HCT116 (cell line): ENCODE measurements around the gene NPLOC4. TPM values are rescaled to one million over a fixed set of nuclear protein-coding genes. Genes with fewer than 3 reads are reported as not detected.

ENCODE experiments used
- ATAC-seq: fragments of 200-7000 bp; cut with Tn5 transposase; 2 replicates; pipeline ENCODE4 v1.9.1; 2020; ENCODE audit warnings: mild to moderate bottlenecking, moderate library complexity
- BruUV-seq: library from RNA; stranded (reverse); fragments of 400-500 nt; replicated peaks from 2 replicates; lab custom pipeline; 2021; lab: Mats Ljungman, UMichigan
- CTCF ChIA-PET: fragments of 300-600 bp; sonication (Branson Sonifier 250); formaldehyde crosslinking; loops from one replicate; lab custom pipeline; 2021; ENCODE audit warnings: antibody characterized with exemption; lab: Charles Lee
- POLR2A ChIA-PET: fragments of 300-600, 350-600 bp; sonication (Branson Sonifier 250); formaldehyde crosslinking; loops from one replicate; lab custom pipeline; 2021; ENCODE audit warnings: antibody characterized with exemption; lab: Charles Lee
- RAD21 ChIA-PET, 2 experiments: fragments of 300-600 bp; sonication (Branson Sonifier 250); formaldehyde crosslinking; loops; one replicate each; lab custom pipeline; 2023; ENCODE audit warnings: low total read pairs in 2 of 2; ENCODE audit not compliant: uncharacterized antibody in 2 of 2, unreplicated experiment in 2 of 2, low non-redundant PET in 1 of 2; lab: Charles Lee
- DNase-seq: peaks from one replicate; pipeline ENCODE4 v3.0.0-alpha.2; 2010; ENCODE audit warnings: low read depth, low spot score
- H2AFZ ChIP-seq: fragments of 200-600 bp; shearing (Covaris generic), sonication (generic); 2 replicates; pipeline ENCODE4 v1.6.1; 2017; ENCODE audit warnings: low read depth, mixed run types, mixed read lengths, antibody characterized with exemption, low read length; ENCODE audit not compliant: poor library complexity, severe bottlenecking
- H3K27ac ChIP-seq: 2 replicates; pipeline ENCODE4 v1.5.1; 2012; ENCODE audit warnings: low read depth, low read length
- H3K27me3 ChIP-seq: fragments of 200-600 bp; sonication (generic); 2 replicates; pipeline ENCODE4 v1.6.1; 2016; ENCODE audit warnings: mixed run types, low read length, mixed read lengths; ENCODE audit not compliant: insufficient read depth
- H3K36me3 ChIP-seq, 2 experiments: fragments of 200-500 bp in 1 of 2; fragments of 200-600 bp in 1 of 2; sonication (Bioruptor generic) in 1 of 2; sonication (generic) in 1 of 2; 2 replicates each; pipeline versions ENCODE4 v1.5.1 to v1.6.1; 2014 to 2016; ENCODE audit warnings: low read length in 2 of 2, inconsistent platforms in 1 of 2, mixed read lengths in 1 of 2, mixed run types in 1 of 2; ENCODE audit not compliant: insufficient read depth in 2 of 2, control insufficient read depth in 1 of 2
- H3K4me1 ChIP-seq, 2 experiments: fragments of 200-600 bp in 1 of 2; sonication (generic) in 1 of 2; 2 replicates each; pipeline versions ENCODE4 v1.5.1 to v1.6.1; 2012 to 2017; ENCODE audit warnings: low read length in 2 of 2, inconsistent platforms in 1 of 2, mild to moderate bottlenecking in 1 of 2, mixed read lengths in 1 of 2, mixed run types in 1 of 2, moderate library complexity in 1 of 2; ENCODE audit not compliant: insufficient read depth in 2 of 2, control insufficient read depth in 1 of 2
- H3K4me2 ChIP-seq: fragments of 200-600 bp; sonication (generic); 2 replicates; pipeline ENCODE4 v1.6.1; 2017; ENCODE audit warnings: mixed run types, low read length, mixed read lengths
- H3K4me3 ChIP-seq, 2 experiments: fragments of 200-600 bp in 1 of 2; sonication (generic) in 1 of 2; replicated peaks in 1 of 2; 2 replicates each; pipeline ENCODE4 v1.5.1; 2011 to 2016; ENCODE audit warnings: low read length in 2 of 2, control low read depth in 1 of 2, low read depth in 1 of 2, mild to moderate bottlenecking in 1 of 2, mixed read lengths in 1 of 2, mixed run types in 1 of 2
- H3K79me2 ChIP-seq: fragments of 200-600 bp; sonication (generic); 2 replicates; pipeline ENCODE4 v1.6.1; 2017; ENCODE audit warnings: mild to moderate bottlenecking, mixed run types, low read length, moderate library complexity, mixed read lengths; ENCODE audit not compliant: insufficient read depth
- H3K9ac ChIP-seq: fragments of 200-600 bp; sonication (generic); 2 replicates; pipeline ENCODE4 v1.6.1; 2016; ENCODE audit warnings: low read length, mixed read lengths
- H3K9me2 ChIP-seq: fragments of 200-600 bp; sonication (generic), shearing (Covaris generic); 2 replicates; pipeline ENCODE4 v1.6.1; 2017; ENCODE audit warnings: mixed run types, mild to moderate bottlenecking, moderate library complexity; ENCODE audit not compliant: insufficient read depth
- H3K9me3 ChIP-seq, 2 experiments: fragments of 200-500 bp in 1 of 2; fragments of 200-600 bp in 1 of 2; sonication (Bioruptor generic) in 1 of 2; sonication (generic) in 1 of 2; 2 replicates each; pipeline ENCODE4 v1.6.1; 2014 to 2017; ENCODE audit warnings: low read length in 2 of 2, mixed read lengths in 2 of 2, inconsistent platforms in 1 of 2, low read depth in 1 of 2, mild to moderate bottlenecking in 1 of 2, mixed run types in 1 of 2, moderate library complexity in 1 of 2; ENCODE audit not compliant: control insufficient read depth in 1 of 2, insufficient read depth in 1 of 2
- H4K20me1 ChIP-seq: fragments of 200-600 bp; sonication (generic), shearing (Covaris generic); 2 replicates; pipeline ENCODE4 v1.6.1; 2017; ENCODE audit warnings: mixed run types, mild to moderate bottlenecking, moderate library complexity; ENCODE audit not compliant: insufficient read depth
- CBX3 ChIP-seq: IDR thresholded peaks from 2 replicates; pipeline ENCODE4 v1.6.1; 2012; ENCODE audit warnings: low read depth
- CEBPB ChIP-seq: IDR thresholded peaks from 2 replicates; pipeline ENCODE4 v1.6.1; 2012; ENCODE audit warnings: low read depth
- EGR1 ChIP-seq: IDR thresholded peaks from 2 replicates; pipeline ENCODE4 v1.6.1; 2012; ENCODE audit warnings: low read depth
- ELF1 ChIP-seq: IDR thresholded peaks from 2 replicates; pipeline ENCODE4 v1.6.1; 2012; ENCODE audit warnings: low read depth, borderline replicate concordance
- EZH2 ChIP-seq: fragments of 200-600 bp; sonication (generic); IDR thresholded peaks from 2 replicates; pipeline ENCODE4 v1.6.1; 2017; ENCODE audit warnings: antibody characterized with exemption, mixed run types
- JUND ChIP-seq: IDR thresholded peaks from 2 replicates; pipeline ENCODE4 v1.6.1; 2012
- POLR2A ChIP-seq: IDR thresholded peaks from 2 replicates; pipeline ENCODE4 v1.7.0; 2011; ENCODE audit warnings: borderline replicate concordance; ENCODE audit not compliant: insufficient read depth, insufficient read length; ENCODE audit errors: extremely low read depth
- POLR2AphosphoS5 ChIP-seq: IDR thresholded peaks from 2 replicates; pipeline ENCODE4 v1.6.1; 2011; ENCODE audit warnings: mild to moderate bottlenecking, low read depth, low read length, moderate library complexity
- RAD21 ChIP-seq: IDR thresholded peaks from 2 replicates; pipeline ENCODE4 v1.6.1; 2012; ENCODE audit warnings: low read depth, mild to moderate bottlenecking
- SP1 ChIP-seq: IDR thresholded peaks from 2 replicates; pipeline ENCODE4 v1.6.1; 2012; ENCODE audit warnings: low read depth
- SRF ChIP-seq: IDR thresholded peaks from 2 replicates; pipeline ENCODE4 v1.6.1; 2012; ENCODE audit warnings: low read depth
- ZNF274 ChIP-seq: fragments of 200-500 bp; sonication (Bioruptor generic); IDR thresholded peaks from 2 replicates; pipeline ENCODE4 v1.6.1; 2014; ENCODE audit warnings: mild to moderate bottlenecking, low read depth, low read length, inconsistent platforms
- intact Hi-C: fragments of 100-400 bp; cut with micrococcal nuclease; formaldehyde crosslinking; loops from 2 replicates; pipeline ENCODE4 v1.10.0; 2022
- total RNA-seq: library from RNA; stranded (reverse); gene quantifications from one replicate; pipeline ENCODE4 v1.2.1, GENCODE V29; 2021; ENCODE audit not compliant: unreplicated experiment
- TF ChIP-seq, protein P1 (sequence below): IDR thresholded peaks from 2 replicates; pipeline ENCODE4 v1.6.1; 2012
- TF ChIP-seq, protein P2 (sequence below): IDR thresholded peaks from 2 replicates; pipeline ENCODE4 v1.6.1; 2012; ENCODE audit warnings: low read depth

Gene NPLOC4
- total RNA-seq, 1 experiment from 2014 or later, result 137 TPM

DNA sequence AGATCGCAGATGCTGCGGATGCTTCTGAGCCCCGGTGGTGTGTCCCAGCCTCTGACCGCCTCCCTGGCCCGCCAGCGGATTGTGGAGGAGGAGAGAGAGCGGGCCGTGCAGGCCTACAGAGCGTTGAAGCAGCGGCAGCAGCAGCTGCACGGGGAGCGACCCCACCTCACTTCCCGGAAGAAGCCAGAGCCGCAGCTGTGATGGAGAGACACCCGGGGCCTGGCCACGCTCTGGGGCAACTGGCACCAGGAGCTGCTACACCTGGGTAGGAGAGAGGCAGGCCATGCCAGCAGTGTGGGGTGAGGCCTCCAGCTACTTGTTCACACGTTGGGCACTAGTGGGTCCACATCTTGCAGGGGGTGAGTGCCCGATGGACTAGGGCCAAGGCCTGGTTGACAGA, 35.6 kb upstream of the NPLOC4 start:
- no peaks in the 10 kb centered on the region for H3K9me2 ChIP-seq
- H3K27ac ChIP-seq, result no peak overlapping the region
- BruUV-seq, result no TSS peak
- no peaks in the 10 kb centered on the region for H3K9me3 ChIP-seq
- no peak overlapping the region for H2AFZ ChIP-seq
- H3K36me3 ChIP-seq, result peaks cover 40 to 59% of the 10 kb centered on the region in 2 experiments
- H3K27me3 ChIP-seq, result no peaks in the 10 kb centered on the region
- H3K4me2 ChIP-seq, result no peak overlapping the region
- ChIA-PET CTCF (no interaction called here), POLR2A (interaction anchor here (0.7 kb wide), 1 partner anchor 11 kb away, joined by 3 read pairs; the partner anchor contains the start of genes ARL16 and HGS), RAD21 (no interaction called here)
- DNase-seq, result no peak
- H3K79me2 ChIP-seq, result peaks cover 53% of the 10 kb centered on the region
- no peak overlapping the region for H3K9ac ChIP-seq
- intact Hi-C loops, result no loop called here
- no peak for ATAC-seq
- H3K4me1 ChIP-seq, result peaks cover 9% of the 10 kb centered on the region in 2 experiments
- peaks cover 3% of the 10 kb centered on the region; the same call in 1 of the 2 replicates for H4K20me1 ChIP-seq
- TF ChIP-seq EZH2 (no peak), SP1 (no peak), CBX3 (no peak), ZNF274 (no peak), POLR2A (no peak), ELF1 (no peak), SRF (no peak), RAD21 (no peak), POLR2AphosphoS5 (no peak), CEBPB (no peak), JUND (no peak), EGR1 (no peak)
- TF ChIP-seq, protein P1, sequence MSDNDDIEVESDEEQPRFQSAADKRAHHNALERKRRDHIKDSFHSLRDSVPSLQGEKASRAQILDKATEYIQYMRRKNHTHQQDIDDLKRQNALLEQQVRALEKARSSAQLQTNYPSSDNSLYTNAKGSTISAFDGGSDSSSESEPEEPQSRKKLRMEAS, result no peak
- TF ChIP-seq, protein P2, sequence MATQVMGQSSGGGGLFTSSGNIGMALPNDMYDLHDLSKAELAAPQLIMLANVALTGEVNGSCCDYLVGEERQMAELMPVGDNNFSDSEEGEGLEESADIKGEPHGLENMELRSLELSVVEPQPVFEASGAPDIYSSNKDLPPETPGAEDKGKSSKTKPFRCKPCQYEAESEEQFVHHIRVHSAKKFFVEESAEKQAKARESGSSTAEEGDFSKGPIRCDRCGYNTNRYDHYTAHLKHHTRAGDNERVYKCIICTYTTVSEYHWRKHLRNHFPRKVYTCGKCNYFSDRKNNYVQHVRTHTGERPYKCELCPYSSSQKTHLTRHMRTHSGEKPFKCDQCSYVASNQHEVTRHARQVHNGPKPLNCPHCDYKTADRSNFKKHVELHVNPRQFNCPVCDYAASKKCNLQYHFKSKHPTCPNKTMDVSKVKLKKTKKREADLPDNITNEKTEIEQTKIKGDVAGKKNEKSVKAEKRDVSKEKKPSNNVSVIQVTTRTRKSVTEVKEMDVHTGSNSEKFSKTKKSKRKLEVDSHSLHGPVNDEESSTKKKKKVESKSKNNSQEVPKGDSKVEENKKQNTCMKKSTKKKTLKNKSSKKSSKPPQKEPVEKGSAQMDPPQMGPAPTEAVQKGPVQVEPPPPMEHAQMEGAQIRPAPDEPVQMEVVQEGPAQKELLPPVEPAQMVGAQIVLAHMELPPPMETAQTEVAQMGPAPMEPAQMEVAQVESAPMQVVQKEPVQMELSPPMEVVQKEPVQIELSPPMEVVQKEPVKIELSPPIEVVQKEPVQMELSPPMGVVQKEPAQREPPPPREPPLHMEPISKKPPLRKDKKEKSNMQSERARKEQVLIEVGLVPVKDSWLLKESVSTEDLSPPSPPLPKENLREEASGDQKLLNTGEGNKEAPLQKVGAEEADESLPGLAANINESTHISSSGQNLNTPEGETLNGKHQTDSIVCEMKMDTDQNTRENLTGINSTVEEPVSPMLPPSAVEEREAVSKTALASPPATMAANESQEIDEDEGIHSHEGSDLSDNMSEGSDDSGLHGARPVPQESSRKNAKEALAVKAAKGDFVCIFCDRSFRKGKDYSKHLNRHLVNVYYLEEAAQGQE, result no peak
- H3K4me3 ChIP-seq, result no peak overlapping the region
